MM.1S (cell line): ENCODE data around the gene EP300.
"Not testable (repeated sequence)": the region's sequence is repeated elsewhere in the genome, so short reads cannot be mapped to it uniquely, and the experiment has no call there.

Experiments used
- DNase-seq: peaks from one replicate; pipeline ENCODE4 v3.0.0-alpha.2; 2015
- H2AFZ ChIP-seq: fragments of 300-600 bp; sonication (generic); 2 replicates; pipeline ENCODE4 v1.6.0; 2016; ENCODE audit warnings: antibody characterized with exemption, low read length
- H3F3A ChIP-seq: fragments of 300-600 bp; sonication (generic); 2 replicates; pipeline ENCODE4 v1.6.1; 2016; ENCODE audit warnings: mild to moderate bottlenecking, antibody characterized with exemption, low read length, moderate library complexity, mixed read lengths; ENCODE audit not compliant: insufficient read depth
- H3K27ac ChIP-seq: fragments of 300-600 bp; sonication (generic); 2 replicates; pipeline ENCODE4 v1.5.1; 2016; ENCODE audit warnings: mild to moderate bottlenecking, low read length
- H3K27me3 ChIP-seq: fragments of 300-600 bp; sonication (generic); replicated peaks from 2 replicates; pipeline ENCODE4 v1.6.0; 2016; ENCODE audit warnings: low read length; ENCODE audit not compliant: insufficient read depth
- H3K36me3 ChIP-seq: fragments of 300-600 bp; sonication (generic); replicated peaks from 2 replicates; pipeline ENCODE4 v1.6.1; 2016; ENCODE audit warnings: mild to moderate bottlenecking, low read length, mixed read lengths; ENCODE audit not compliant: insufficient read depth
- H3K4me1 ChIP-seq: fragments of 300-600 bp; sonication (generic); 2 replicates; pipeline ENCODE4 v1.6.1; 2016; ENCODE audit warnings: low read length, mixed read lengths
- H3K4me2 ChIP-seq: fragments of 300-600 bp; sonication (generic); 2 replicates; pipeline ENCODE4 v1.6.0; 2016; ENCODE audit warnings: low read depth, low read length
- H3K4me3 ChIP-seq: fragments of 300-600 bp; sonication (generic); 2 replicates; pipeline ENCODE4 v1.5.1; 2016; ENCODE audit warnings: low read length, mixed read lengths
- H3K79me2 ChIP-seq: fragments of 300-600 bp; sonication (generic); 2 replicates; pipeline ENCODE4 v1.6.1; 2016; ENCODE audit warnings: mixed run types, low read length, mixed read lengths
- H3K9ac ChIP-seq: fragments of 300-600 bp; sonication (generic); 2 replicates; pipeline ENCODE4 v1.6.1; 2016; ENCODE audit warnings: low read length, mixed read lengths
- H3K9me2 ChIP-seq: fragments of 300-600 bp; sonication (generic); replicated peaks from 2 replicates; pipeline ENCODE4 v1.6.1; 2016; ENCODE audit warnings: mild to moderate bottlenecking, low read length, mixed read lengths; ENCODE audit not compliant: insufficient read depth
- H3K9me3 ChIP-seq: fragments of 300-600 bp; sonication (generic); replicated peaks from 2 replicates; pipeline ENCODE4 v1.6.1; 2016; ENCODE audit warnings: mild to moderate bottlenecking, low read length, mixed read lengths; ENCODE audit not compliant: insufficient read depth
- H4K20me1 ChIP-seq: fragments of 300-600 bp; sonication (generic); 2 replicates; pipeline ENCODE4 v1.6.1; 2016; ENCODE audit warnings: mild to moderate bottlenecking, low read length, moderate library complexity, mixed read lengths; ENCODE audit not compliant: insufficient read depth
- EZH2 ChIP-seq: fragments of 300-600 bp; sonication (generic); optimal IDR thresholded peaks from 2 replicates; pipeline ENCODE3; 2017; ENCODE audit warnings: low read depth, mild to moderate bottlenecking, antibody characterized with exemption, low read length, mixed read lengths
- EZH2phosphoT487 ChIP-seq: fragments of 300-600 bp; sonication (generic); IDR thresholded peaks from 2 replicates; pipeline ENCODE4 v1.6.1; 2018; ENCODE audit warnings: antibody characterized with exemption, low read length
- TF ChIP-seq, protein P1 (sequence below): fragments of 300-600 bp; sonication (generic); IDR thresholded peaks from 2 replicates; pipeline ENCODE4 v1.5.1; 2016; ENCODE audit warnings: antibody characterized with exemption, low read length, mixed read lengths

The EP300 gene

DNA sequence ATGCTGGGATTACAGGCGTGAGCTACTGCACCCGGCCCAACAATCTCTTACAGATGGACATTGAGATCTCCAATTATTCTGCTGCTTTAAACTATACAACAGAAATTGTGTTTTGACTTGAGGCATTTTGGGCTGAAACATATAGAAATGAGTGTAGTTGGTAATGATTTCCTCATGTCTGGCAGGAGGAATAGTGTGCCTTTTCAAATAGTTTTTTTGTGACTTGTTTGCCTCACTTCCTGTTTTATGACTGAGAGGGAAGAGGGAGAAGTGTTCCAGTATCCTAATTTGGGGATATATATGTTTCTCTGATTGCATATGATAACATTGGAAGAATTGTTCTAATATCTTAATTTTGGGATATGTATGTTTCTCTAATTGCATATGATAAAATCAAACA lies 40.2 kb downstream of the EP300 start:
- peaks cover 37% of the 10 kb centered on the region for H3K36me3 ChIP-seq
- H3K9ac ChIP-seq, result no peak overlapping the region
- H3K79me2 ChIP-seq, result peaks cover 75% of the 10 kb centered on the region
- H4K20me1 ChIP-seq, result no peaks in the 10 kb centered on the region
- no peaks in the 10 kb centered on the region for H3K4me1 ChIP-seq
- H3K4me2 ChIP-seq, result no peak overlapping the region
- no peaks in the 10 kb centered on the region for H3K9me3 ChIP-seq
- no peaks in the 10 kb centered on the region for H3K9me2 ChIP-seq
- no peak overlapping the region for H2AFZ ChIP-seq
- no peak overlapping the region for H3K4me3 ChIP-seq
- H3F3A ChIP-seq, result no peaks in the 10 kb centered on the region
- no peak overlapping the region for H3K27ac ChIP-seq
- no peak for DNase-seq
- no peaks in the 10 kb centered on the region for H3K27me3 ChIP-seq
- TF ChIP-seq, protein P1, sequence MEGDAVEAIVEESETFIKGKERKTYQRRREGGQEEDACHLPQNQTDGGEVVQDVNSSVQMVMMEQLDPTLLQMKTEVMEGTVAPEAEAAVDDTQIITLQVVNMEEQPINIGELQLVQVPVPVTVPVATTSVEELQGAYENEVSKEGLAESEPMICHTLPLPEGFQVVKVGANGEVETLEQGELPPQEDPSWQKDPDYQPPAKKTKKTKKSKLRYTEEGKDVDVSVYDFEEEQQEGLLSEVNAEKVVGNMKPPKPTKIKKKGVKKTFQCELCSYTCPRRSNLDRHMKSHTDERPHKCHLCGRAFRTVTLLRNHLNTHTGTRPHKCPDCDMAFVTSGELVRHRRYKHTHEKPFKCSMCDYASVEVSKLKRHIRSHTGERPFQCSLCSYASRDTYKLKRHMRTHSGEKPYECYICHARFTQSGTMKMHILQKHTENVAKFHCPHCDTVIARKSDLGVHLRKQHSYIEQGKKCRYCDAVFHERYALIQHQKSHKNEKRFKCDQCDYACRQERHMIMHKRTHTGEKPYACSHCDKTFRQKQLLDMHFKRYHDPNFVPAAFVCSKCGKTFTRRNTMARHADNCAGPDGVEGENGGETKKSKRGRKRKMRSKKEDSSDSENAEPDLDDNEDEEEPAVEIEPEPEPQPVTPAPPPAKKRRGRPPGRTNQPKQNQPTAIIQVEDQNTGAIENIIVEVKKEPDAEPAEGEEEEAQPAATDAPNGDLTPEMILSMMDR, result no peak
- TF ChIP-seq EZH2phosphoT487, result no peak
- no peak for TF ChIP-seq EZH2

DNA sequence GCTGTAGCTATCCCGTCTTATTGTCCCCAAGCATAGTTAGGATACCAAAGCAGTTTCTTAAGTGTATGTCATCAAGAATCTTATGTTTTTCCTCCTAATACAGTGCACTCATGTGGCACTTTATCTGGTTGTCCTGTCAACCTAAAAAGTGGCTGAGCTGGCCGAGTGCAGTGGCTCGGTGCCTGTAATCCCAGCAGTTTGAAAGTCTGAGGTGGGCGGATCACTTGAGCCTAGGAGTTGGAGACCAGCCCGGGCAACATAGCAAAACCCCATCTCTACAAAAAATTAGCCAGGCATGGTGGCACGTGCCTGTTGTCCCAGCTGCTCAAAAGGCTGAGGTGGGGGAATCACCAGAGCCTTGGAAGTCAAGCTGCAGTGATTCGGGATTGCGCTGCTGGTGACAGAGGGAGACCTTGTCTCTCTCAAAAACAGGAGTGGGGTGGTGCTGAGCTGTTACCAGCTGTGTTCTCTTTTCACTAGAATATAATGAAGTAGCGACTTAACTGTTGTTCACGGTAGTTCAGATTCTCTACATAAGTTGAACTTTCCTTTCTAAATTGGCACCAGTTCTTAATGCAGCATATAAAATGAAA lies 48.1 kb downstream of the EP300 start:
- Histone ChIP-seq H3K4me3 (no peak overlapping the region), H3K79me2 (peaks cover 61% of the 10 kb centered on the region), H3F3A (no peaks in the 10 kb centered on the region), H3K9me3 (no peaks in the 10 kb centered on the region), H3K36me3 (peaks cover 26% of the 10 kb centered on the region), H3K27me3 (no peaks in the 10 kb centered on the region), H3K27ac (no peak overlapping the region), H3K4me1 (no peaks in the 10 kb centered on the region), H3K9me2 (no peaks in the 10 kb centered on the region), H4K20me1 (no peaks in the 10 kb centered on the region), H3K9ac (no peak overlapping the region), H2AFZ (no peak overlapping the region), H3K4me2 (no peak overlapping the region)
- TF ChIP-seq, protein P1, result no peak
- no peak for TF ChIP-seq EZH2phosphoT487
- no peak for DNase-seq

DNA sequence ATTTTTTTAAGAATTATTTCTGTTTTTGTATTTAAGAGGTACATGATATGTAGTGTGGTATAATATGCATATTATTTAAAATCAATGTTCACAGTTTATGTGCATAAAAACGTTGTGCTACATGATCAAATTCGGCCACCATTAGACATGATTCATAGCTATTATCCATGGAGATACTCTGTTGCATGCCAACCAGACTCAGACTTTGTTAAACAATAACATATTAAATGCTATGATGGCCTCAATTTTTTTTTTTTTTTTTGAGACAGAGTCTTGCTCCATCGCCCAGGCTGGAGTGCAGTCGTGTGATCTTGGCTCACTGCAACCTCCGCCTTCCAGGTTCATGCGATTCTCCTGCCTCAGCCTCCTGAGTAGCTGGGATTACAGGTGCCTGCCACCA lies 53.5 kb downstream of the EP300 start:
- DNase-seq, H3K9me3 ChIP-seq: not testable (repeated sequence)
- H3K79me2 ChIP-seq, result peaks cover 22% of the 10 kb centered on the region

DNA sequence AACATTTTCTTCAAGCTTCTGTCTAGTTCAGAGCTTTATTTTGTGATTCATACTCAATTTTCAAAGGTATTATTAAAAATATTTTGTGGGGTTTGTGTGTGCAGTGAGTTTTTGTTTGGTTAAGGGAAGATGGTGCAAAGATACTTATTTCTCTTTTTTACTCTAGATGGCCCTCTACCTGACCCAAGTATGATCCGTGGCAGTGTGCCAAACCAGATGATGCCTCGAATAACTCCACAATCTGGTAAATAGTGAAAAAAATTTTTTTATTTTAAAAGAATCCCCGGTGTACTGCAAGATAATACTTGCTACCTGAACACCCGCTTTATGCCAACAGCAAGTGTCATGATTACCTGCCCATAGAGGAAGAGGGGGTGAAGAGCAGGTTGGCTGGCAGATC lies 54.2 kb downstream of the EP300 start:
- TF ChIP-seq EZH2phosphoT487 (no peak), EZH2 (no peak)
- TF ChIP-seq, protein P1, result no peak
- Histone ChIP-seq H3K27me3 (no peaks in the 10 kb centered on the region), H3K4me1 (no peaks in the 10 kb centered on the region), H3K9me3 (no peaks in the 10 kb centered on the region), H3K4me3 (no peak overlapping the region), H3K79me2 (peaks cover 17% of the 10 kb centered on the region; the same call in 1 of the 2 replicates), H4K20me1 (no peaks in the 10 kb centered on the region), H3K9me2 (no peaks in the 10 kb centered on the region), H3F3A (no peaks in the 10 kb centered on the region), H3K4me2 (no peak overlapping the region), H3K9ac (no peak overlapping the region), H3K27ac (no peak overlapping the region), H3K36me3 (peaks cover 15% of the 10 kb centered on the region), H2AFZ (no peak overlapping the region)
- DNase-seq, result no peak

More for the DNA sequence above, 53.5 kb downstream of the EP300 start:
- peaks cover 16% of the 10 kb centered on the region for H3K36me3 ChIP-seq
- not testable (repeated sequence) for H3K27ac ChIP-seq, H3K4me1 ChIP-seq, H3K4me2 ChIP-seq, H3F3A ChIP-seq, H3K9me2 ChIP-seq, H3K9ac ChIP-seq, H4K20me1 ChIP-seq, H3K27me3 ChIP-seq, H2AFZ ChIP-seq, H3K4me3 ChIP-seq
